Stimulated activated CD4-positive, alpha-beta T cell treated with anti-CD3 and anti-CD28 coated beads, TNF-alpha, amount 100 ng/mL, for 1 hour (primary cell): Measurements from ENCODE around the gene ZNF407.

Experiments
- DNase-seq, 3 donors: peaks; one replicate each; pipeline ENCODE4 v3.0.0-alpha.2; 2020; ENCODE audit warnings: low read depth in 3 of 3, low spot score in 1 of 3

The ZNF407 gene

GRCh38 chr18:75037689-75037955 lies 440.0 kb downstream of the ZNF407 start:
- DNase-seq, result no peak

GRCh38 chr18:75041586-75041985 lies 443.9 kb downstream of the ZNF407 start:
- no peak for DNase-seq

- no peak for DNase-seq
Observed at GRCh38 chr18:75043478-75043877, 445.8 kb downstream of the ZNF407 start.

- no peak for DNase-seq
Observed at GRCh38 chr18:75044296-75044695, 446.6 kb downstream of the ZNF407 start.

GRCh38 chr18:75044791-75045190 lies 447.1 kb downstream of the ZNF407 start:
- no peak for DNase-seq

GRCh38 chr18:75045272-75045671 lies 447.6 kb downstream of the ZNF407 start:
- DNase-seq, result no peak

- no peak for DNase-seq
Observed at GRCh38 chr18:75047240-75047961, 449.7 kb downstream of the ZNF407 start.

- DNase-seq, result no peak
Observed at GRCh38 chr18:75048776-75049454, 451.2 kb downstream of the ZNF407 start.

GRCh38 chr18:75049455-75049789 lies 451.8 kb downstream of the ZNF407 start:
- no peak for DNase-seq

- DNase-seq, result no peak
Observed at GRCh38 chr18:75051757-75052156, 454.1 kb downstream of the ZNF407 start.

GRCh38 chr18:75052475-75052874 lies 454.8 kb downstream of the ZNF407 start:
- DNase-seq, result no peak

GRCh38 chr18:75053028-75053629 lies 455.5 kb downstream of the ZNF407 start:
- no peak for DNase-seq

- no peak for DNase-seq
Observed at GRCh38 chr18:75054046-75054445, 456.4 kb downstream of the ZNF407 start.

- DNase-seq, result no peak
Observed at GRCh38 chr18:75054611-75055010, 456.9 kb downstream of the ZNF407 start.

- no peak for DNase-seq
Observed at GRCh38 chr18:75057169-75057960, 459.7 kb downstream of the ZNF407 start.

- DNase-seq, result no peak
Observed at GRCh38 chr18:75060185-75060584, 462.5 kb downstream of the ZNF407 start.

- no peak for DNase-seq
Observed at GRCh38 chr18:75062297-75062886, 464.7 kb downstream of the ZNF407 start.

GRCh38 chr18:75063196-75063595 lies 465.5 kb downstream of the ZNF407 start:
- DNase-seq, result no peak

GRCh38 chr18:75063615-75064512 lies 466.2 kb downstream of the ZNF407 start:
- no peak for DNase-seq

- no peak for DNase-seq
Observed at GRCh38 chr18:75064513-75064905, 466.8 kb downstream of the ZNF407 start.
